Measurements from ENCODE around the gene IMPDH2. TPM values are rescaled to one million over a fixed set of nuclear protein-coding genes. Genes with fewer than 3 reads are reported as not detected.

Gene IMPDH2
- total RNA-seq, 2 experiments from 2014 or later: 295 to 360 TPM

DNA sequence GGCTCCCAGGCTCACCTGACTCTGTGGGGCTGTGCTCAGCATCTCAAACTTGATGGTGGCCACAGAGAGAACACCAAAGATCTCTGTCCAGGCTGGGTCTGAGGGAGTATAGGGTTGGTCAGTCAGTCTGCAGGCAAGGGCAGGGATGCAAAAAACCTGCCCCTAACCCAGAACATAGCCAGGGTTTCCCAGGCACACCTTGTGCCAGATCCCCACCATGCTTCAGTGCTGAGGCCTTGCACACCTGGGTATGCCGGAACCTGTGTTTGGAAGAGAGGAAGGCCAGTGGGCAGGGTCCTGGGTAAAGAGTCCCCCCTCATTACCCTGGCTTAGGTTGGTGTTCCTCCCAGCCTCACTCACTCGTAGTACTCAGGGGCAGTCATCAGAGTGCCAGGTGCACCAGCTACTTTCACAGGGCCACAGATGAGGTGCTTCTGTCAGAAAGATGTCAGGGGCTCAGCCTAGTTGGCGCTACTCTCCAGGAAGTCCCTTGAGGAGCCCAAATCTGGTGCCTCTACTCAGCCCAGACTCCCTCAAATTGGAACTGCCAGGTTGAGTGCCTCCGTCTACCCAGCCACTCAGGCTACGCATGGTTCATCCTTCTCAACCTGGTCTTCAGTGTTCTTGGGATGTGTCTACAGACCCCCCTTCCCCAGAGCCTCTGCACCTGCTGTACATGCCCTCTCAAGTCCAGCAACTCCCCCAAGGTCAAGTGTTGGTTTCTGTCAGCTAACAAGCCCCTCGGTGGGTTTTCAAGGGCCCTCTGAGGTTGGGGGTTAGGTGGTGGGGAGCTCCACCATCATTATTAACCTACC lies 12.6 kb downstream of the IMPDH2 start:
- Histone ChIP-seq H3K4me3 (ENCODE audit: low read depth, low read length, poor library complexity, severe bottlenecking) (no peak overlapping the region), H3K4me2 (ENCODE audit: low read length) (no peak overlapping the region), H4K20me1 (ENCODE audit: insufficient read depth, low read length) (no peaks in the 10 kb centered on the region), H3K79me2 (ENCODE audit: insufficient read depth, low read depth, low read length) (peaks cover 20% of the 10 kb centered on the region; the same call in 1 of the 2 replicates), H3K4me1 (ENCODE audit: insufficient read depth, low read length, poor library complexity, severe bottlenecking) (peaks cover 22% of the 10 kb centered on the region), H3K9me3 (ENCODE audit: low read length) (no peaks in the 10 kb centered on the region), H3K9me2 (ENCODE audit: insufficient read depth, low read length) (no peaks in the 10 kb centered on the region), H2AFZ (ENCODE audit: low read length) (no peak overlapping the region), H3K36me3 (ENCODE audit: insufficient read depth, low read length) (peaks cover 53% of the 10 kb centered on the region), H3K27ac (ENCODE audit: low read depth, low read length, poor library complexity, severe bottlenecking) (no peak overlapping the region)
- CTCF ChIA-PET (ENCODE audit: unreplicated experiment): interaction anchor here (1.1 kb wide), 1 partner anchor 9 kb away, joined by 3 read pairs; the partner anchor contains the start of gene WDR6
- DNase-seq (ENCODE audit: low spot score): no peak
- BruUV-seq (replicated peaks): no TSS peak
- POLR2A ChIA-PET: interaction anchor here (0.5 to 2.0 kb wide), 2 partner anchors 10 to 1482 kb away, joined by 4 to 9 read pairs; partner anchors contain the start of gene WDR6
- intact Hi-C loops (cut with micrococcal nuclease; ENCODE audit: unreplicated experiment): no loop called here
- TF ChIP-seq EZH2phosphoT487 (IDR thresholded peaks at IDR 0.05; ENCODE audit: borderline replicate concordance, low read depth, low read length): no peak
- TF ChIP-seq, protein P1, sequence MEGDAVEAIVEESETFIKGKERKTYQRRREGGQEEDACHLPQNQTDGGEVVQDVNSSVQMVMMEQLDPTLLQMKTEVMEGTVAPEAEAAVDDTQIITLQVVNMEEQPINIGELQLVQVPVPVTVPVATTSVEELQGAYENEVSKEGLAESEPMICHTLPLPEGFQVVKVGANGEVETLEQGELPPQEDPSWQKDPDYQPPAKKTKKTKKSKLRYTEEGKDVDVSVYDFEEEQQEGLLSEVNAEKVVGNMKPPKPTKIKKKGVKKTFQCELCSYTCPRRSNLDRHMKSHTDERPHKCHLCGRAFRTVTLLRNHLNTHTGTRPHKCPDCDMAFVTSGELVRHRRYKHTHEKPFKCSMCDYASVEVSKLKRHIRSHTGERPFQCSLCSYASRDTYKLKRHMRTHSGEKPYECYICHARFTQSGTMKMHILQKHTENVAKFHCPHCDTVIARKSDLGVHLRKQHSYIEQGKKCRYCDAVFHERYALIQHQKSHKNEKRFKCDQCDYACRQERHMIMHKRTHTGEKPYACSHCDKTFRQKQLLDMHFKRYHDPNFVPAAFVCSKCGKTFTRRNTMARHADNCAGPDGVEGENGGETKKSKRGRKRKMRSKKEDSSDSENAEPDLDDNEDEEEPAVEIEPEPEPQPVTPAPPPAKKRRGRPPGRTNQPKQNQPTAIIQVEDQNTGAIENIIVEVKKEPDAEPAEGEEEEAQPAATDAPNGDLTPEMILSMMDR (conservative IDR thresholded peaks at IDR 0.05; ENCODE audit: low read length): no peak

DNA sequence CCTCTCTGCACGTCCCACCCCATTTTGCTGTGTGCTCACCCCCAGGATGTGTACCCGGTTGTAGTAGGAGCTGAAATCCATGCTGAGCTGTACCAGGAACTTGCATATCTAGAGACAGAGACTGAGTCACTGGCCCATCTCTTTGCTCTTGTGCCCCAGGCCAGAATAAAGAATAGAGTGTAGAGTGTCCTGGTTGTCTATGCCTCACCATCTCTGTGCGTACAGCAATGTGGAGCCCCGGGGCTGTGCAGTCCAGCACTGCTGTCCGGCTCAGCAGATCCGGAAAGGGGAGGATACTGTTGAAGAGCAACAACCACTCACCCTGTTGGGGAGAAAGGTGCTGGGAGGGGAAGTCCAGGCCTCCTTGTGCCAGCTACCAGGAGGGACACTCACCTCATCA lies 13.4 kb downstream of the IMPDH2 start:
- intact Hi-C loops (cut with micrococcal nuclease; ENCODE audit: unreplicated experiment): no loop called here
- no TSS peak for BruUV-seq (replicated peaks)
- no peaks in the 10 kb centered on the region for H4K20me1 ChIP-seq (ENCODE audit: insufficient read depth, low read length)
- DNase-seq (ENCODE audit: low spot score): no peak
- H3K4me2 ChIP-seq (ENCODE audit: low read length): no peak overlapping the region
- no peaks in the 10 kb centered on the region for H3K9me2 ChIP-seq (ENCODE audit: insufficient read depth, low read length)
- ChIA-PET CTCF (ENCODE audit: unreplicated experiment) (no interaction called here), POLR2A (no interaction called here)
- H3K9me3 ChIP-seq (ENCODE audit: low read length): no peaks in the 10 kb centered on the region
- H2AFZ ChIP-seq (ENCODE audit: low read length): no peak overlapping the region
- peaks cover 16% of the 10 kb centered on the region; the same call in 1 of the 2 replicates for H3K79me2 ChIP-seq (ENCODE audit: insufficient read depth, low read depth, low read length)
- TF ChIP-seq, protein P1 (conservative IDR thresholded peaks at IDR 0.05; ENCODE audit: low read length): no peak
- no peak for TF ChIP-seq EZH2phosphoT487 (IDR thresholded peaks at IDR 0.05; ENCODE audit: borderline replicate concordance, low read depth, low read length)
- no peak overlapping the region for H3K4me3 ChIP-seq (ENCODE audit: low read depth, low read length, poor library complexity, severe bottlenecking)
- H3K4me1 ChIP-seq (ENCODE audit: insufficient read depth, low read length, poor library complexity, severe bottlenecking): peaks cover 22% of the 10 kb centered on the region
- H3K27ac ChIP-seq (ENCODE audit: low read depth, low read length, poor library complexity, severe bottlenecking): no peak overlapping the region
- H3K36me3 ChIP-seq (ENCODE audit: insufficient read depth, low read length): peaks cover 55% of the 10 kb centered on the region

DNA sequence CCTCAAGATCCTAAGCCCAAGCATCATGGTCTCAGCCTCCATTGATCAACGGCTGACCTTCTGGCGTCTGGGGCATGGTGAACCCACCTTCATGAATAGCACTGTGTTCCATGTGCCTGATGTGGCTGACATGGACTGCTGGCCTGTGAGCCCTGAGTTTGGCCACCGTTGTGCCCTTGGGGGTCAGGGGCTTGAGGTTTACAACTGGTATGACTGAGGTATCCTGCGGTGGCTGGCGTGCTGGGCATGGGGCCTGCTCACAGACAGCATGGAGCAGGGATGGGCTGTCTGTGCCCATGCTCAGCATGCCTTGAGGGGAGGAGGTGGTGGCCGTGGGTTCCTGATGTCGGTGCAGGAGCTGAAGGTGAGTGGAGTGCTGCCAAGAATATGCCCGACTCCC lies 14.1 kb downstream of the IMPDH2 start:
- CTCF ChIA-PET (ENCODE audit: unreplicated experiment): no interaction called here
- intact Hi-C loops (cut with micrococcal nuclease; ENCODE audit: unreplicated experiment): no loop called here
- POLR2A ChIA-PET: no interaction called here

More for the DNA sequence above, 14.1 kb downstream of the IMPDH2 start:
- H3K4me3 ChIP-seq (ENCODE audit: low read depth, low read length, poor library complexity, severe bottlenecking): no peak overlapping the region
- H3K9me2 ChIP-seq (ENCODE audit: insufficient read depth, low read length): no peaks in the 10 kb centered on the region
- DNase-seq (ENCODE audit: low spot score): no peak
- H3K36me3 ChIP-seq (ENCODE audit: insufficient read depth, low read length): peaks cover 55% of the 10 kb centered on the region
- H3K4me1 ChIP-seq (ENCODE audit: insufficient read depth, low read length, poor library complexity, severe bottlenecking): peaks cover 22% of the 10 kb centered on the region
- no peak overlapping the region for H2AFZ ChIP-seq (ENCODE audit: low read length)
- no peak overlapping the region for H3K4me2 ChIP-seq (ENCODE audit: low read length)
- no peak overlapping the region for H3K27ac ChIP-seq (ENCODE audit: low read depth, low read length, poor library complexity, severe bottlenecking)
- BruUV-seq (replicated peaks): no TSS peak
- TF ChIP-seq EZH2phosphoT487 (IDR thresholded peaks at IDR 0.05; ENCODE audit: borderline replicate concordance, low read depth, low read length): no peak
- TF ChIP-seq, protein P1 (conservative IDR thresholded peaks at IDR 0.05; ENCODE audit: low read length): no peak
- peaks cover 9% of the 10 kb centered on the region; the same call in 1 of the 2 replicates for H3K79me2 ChIP-seq (ENCODE audit: insufficient read depth, low read depth, low read length)
- no peaks in the 10 kb centered on the region for H3K9me3 ChIP-seq (ENCODE audit: low read length)
- H4K20me1 ChIP-seq (ENCODE audit: insufficient read depth, low read length): no peaks in the 10 kb centered on the region
